ENCODE results near the gene YPEL1.

GRCh38 chr22:21686193-21686608 lies 49.4 kb downstream of the YPEL1 start:
- TF ChIP-seq CTCF (IDR thresholded peaks at IDR 0.05): no peak
- no peak for TF ChIP-seq POLR2A (IDR thresholded peaks at IDR 0.05)

All from right lobe of liver (tissue), 4 donors.